ENCODE results near the gene ITGB1. TPM values are rescaled to one million over a fixed set of nuclear protein-coding genes. Genes with fewer than 3 reads are reported as not detected.
"Not testable (repeated sequence)": the region's sequence is repeated elsewhere in the genome, so short reads cannot be mapped to it uniquely, and the experiment has no call there.

Gene ITGB1
- total and polyA plus RNA-seq, 5 experiments from 2014 or later = 26.1 to 107 (median 34.2) TPM

DNA sequence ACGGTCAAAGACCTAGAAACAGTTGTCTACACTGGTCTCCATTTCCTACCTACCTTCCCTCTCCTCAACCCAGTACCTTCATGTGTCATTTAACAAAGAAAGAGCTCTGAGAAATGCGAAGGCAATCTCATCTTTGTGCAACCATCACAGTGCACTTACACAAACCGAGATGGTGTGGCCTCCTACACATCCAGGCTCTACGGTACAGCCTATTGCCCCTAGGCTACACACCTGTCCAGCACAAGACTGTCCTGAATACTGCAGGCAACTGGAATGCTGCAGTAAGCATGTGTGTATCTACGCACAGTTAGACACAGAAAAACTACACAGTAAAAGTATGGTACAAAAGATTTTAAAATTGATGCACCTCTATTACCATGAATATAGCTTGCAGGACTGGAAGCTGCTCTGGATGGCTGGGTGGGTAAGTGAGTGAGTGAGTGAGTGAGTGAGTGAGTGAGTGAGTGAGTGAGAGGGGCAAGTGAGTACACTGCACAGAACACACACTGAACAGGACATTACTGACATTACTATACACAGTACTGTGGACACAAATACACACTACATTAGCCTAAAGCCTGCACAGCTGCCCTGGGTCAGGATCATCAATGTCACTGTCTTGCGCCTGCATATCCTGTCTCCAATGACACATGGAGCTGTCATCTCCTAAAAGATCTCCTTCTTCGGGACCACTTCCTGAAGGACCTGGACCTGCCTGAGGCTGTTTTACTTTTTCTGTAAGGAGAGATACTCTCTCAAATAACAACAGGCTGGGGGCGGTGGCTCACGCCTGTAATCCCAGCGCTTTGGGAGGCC is 18.5 kb downstream of the ITGB1 start:
- Mint-ChIP-seq H3K36me3 (peaks cover 0 to 16% (median 7%) of the 10 kb centered on the region in 3 donors), H3K4me3 (peak overlapping the region in 1 of 10 donors; percentile 21), H3K27ac (peak overlapping the region in 3 of 10 donors; percentile 12 to 36 (median 33)), H3K9me3 (no peaks in the 10 kb centered on the region), H3K4me1 (peaks cover 22 to 73% (median 43%) of the 10 kb centered on the region in 4 donors), H3K27me3 (no peaks in the 10 kb centered on the region)
- ATAC-seq = no peak
- POLR2A ChIA-PET = no interaction called here
- no peak for DNase-seq

DNA sequence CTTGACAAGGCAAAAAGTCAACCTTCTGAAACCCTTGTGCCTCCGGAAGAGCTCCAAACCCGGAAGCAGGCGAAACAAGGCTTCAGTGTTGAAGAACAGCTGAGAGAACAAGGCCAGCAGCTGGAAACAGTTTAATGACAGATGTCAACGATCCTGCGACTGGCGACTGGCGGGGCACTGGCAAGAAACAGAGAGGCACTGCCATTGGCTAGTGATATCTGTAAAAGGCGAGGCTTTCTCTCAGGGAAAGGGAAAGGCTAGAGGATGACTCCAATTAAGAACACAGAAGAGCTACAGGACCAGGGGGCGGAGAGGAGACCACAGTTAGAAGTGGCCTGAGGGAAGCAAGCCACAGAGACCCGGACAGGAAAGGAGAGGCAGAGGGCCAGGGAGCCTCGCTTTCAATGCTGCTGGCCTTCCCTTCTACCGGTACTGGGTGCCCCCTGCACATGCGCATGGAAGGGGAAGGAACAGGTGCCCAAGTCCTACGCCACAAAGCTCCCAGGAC is 19.4 kb downstream of the ITGB1 start:
- POLR2A ChIA-PET = no interaction called here
- DNase-seq (no peak), ATAC-seq (no peak)
- Mint-ChIP-seq H3K4me3 (peak overlapping the region in 4 of 10 donors; percentile 3 to 41 (median 22)), H3K27ac (peak overlapping the region in 4 of 10 donors; percentile 22 to 42 (median 34)), H3K9me3 (no peaks in the 10 kb centered on the region), H3K27me3 (no peaks in the 10 kb centered on the region), H3K36me3 (peaks cover 0 to 19% (median 4%) of the 10 kb centered on the region in 3 donors), H3K4me1 (peaks cover 19 to 64% (median 38%) of the 10 kb centered on the region in 4 donors)

DNA sequence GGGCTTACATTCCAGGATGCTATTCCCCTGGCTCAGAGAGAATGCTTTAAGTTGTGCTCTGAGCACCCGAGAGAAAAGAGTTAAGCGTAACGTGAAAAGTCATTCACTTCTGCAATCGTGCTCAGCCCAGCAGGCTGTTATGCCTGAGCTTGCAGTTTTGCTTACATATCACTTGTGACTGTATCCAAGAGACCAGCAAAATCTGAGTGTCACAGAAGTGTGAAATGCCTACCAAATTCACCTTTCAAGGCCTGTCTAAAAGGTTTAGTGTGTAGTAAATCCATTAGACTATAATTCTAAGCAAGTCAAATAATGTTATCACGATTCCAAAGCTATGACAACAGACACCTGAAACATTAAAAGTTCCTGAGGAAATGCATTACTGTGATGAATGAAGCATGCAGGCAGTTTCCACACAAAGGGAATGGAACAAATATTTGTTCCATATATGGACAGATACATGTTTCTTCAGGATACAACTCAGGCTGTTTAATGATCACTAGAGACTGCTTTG is 20.1 kb downstream of the ITGB1 start:
- DNase-seq = no peak
- H3K9me3 Mint-ChIP-seq = no peaks in the 10 kb centered on the region
- H3K27me3 Mint-ChIP-seq = no peaks in the 10 kb centered on the region
- H3K4me1 Mint-ChIP-seq = peaks cover 14 to 60% (median 34%) of the 10 kb centered on the region in 4 donors
- H3K36me3 Mint-ChIP-seq = peaks cover 0 to 25% (median 4%) of the 10 kb centered on the region in 3 donors
- POLR2A ChIA-PET = no interaction called here
- no peak overlapping the region for H3K4me3 Mint-ChIP-seq
- no peak for ATAC-seq
- peak overlapping the region in 3 of 10 donors; percentile 10 to 42 (median 33) for H3K27ac Mint-ChIP-seq

DNA sequence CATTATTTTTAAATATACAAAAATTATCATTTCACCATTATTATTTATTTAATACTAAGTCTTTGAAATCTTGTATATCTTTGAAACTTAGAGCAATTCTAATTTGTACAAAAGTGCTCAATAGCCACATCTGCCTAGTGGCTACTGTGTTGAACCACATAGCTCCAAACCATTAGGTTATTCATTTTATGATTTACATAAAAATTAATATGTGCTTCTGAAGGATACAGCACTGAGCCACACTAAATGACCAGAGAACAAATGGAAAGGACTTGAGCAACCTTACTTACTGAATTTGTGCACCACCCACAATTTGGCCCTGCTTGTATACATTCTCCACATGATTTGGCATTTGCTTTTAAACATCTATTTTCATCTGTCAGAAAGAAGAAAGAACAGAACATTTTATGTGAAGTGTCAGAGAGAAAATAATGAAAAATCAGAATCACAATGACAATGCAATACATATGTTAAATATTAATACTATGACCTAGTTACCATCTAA is 25.8 kb downstream of the ITGB1 start:
- H3K4me1 Mint-ChIP-seq = peaks cover 5 to 36% (median 10%) of the 10 kb centered on the region in 4 donors
- ATAC-seq (no peak), DNase-seq (no peak)
- H3K27me3 Mint-ChIP-seq = no peaks in the 10 kb centered on the region
- no peaks in the 10 kb centered on the region for H3K9me3 Mint-ChIP-seq
- peaks cover 5 to 54% (median 21%) of the 10 kb centered on the region in 3 donors for H3K36me3 Mint-ChIP-seq
- peak overlapping the region in 1 of 10 donors; percentile 76 for H3K27ac Mint-ChIP-seq
- POLR2A ChIA-PET = no interaction called here
- no peak overlapping the region for H3K4me3 Mint-ChIP-seq

DNA sequence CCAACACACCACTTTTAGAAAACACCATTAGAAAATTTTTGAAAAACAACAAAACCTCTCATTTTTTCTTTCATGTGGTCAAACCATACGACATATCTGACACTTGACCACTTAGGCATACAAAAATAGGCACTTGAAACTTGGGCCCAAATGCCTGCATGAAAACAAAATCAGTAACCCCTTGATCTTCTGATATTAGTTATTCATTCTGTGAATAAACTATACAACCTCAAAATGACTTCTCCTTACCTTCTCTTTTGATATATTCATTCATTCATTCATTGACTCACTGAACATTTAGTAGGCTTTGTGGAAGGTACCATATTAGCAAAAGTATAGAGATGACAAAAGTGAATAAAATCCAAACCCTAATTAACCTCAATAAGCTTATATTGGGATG is 26.4 kb downstream of the ITGB1 start:
- no peaks in the 10 kb centered on the region for H3K9me3 Mint-ChIP-seq
- peak overlapping the region in 3 of 10 donors; percentile 16 to 55 (median 52) for H3K27ac Mint-ChIP-seq
- ATAC-seq = no peak
- H3K36me3 Mint-ChIP-seq = peaks cover 12 to 61% (median 27%) of the 10 kb centered on the region in 3 donors
- POLR2A ChIA-PET = no interaction called here
- no peaks in the 10 kb centered on the region for H3K27me3 Mint-ChIP-seq
- no peak for DNase-seq
- no peak overlapping the region for H3K4me3 Mint-ChIP-seq
- peaks cover 5 to 36% (median 10%) of the 10 kb centered on the region in 4 donors for H3K4me1 Mint-ChIP-seq

DNA sequence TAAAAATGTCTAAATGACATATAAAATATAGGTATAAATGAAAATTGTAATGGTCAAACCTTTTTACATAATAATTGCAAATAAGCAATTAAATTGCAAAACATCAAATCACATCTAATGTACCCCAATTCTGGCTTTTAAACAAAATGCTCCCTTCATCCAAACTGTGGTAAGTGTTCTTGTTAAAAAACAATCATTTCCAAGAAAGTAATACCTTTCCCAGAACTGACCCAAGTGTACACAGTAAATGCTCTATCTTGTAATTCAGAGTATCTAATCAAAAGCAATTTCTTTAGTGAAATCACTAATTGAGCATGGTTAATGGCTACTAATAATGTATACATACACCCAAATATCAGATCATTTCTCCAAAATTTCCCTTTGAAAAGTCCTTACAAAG is 28.0 kb downstream of the ITGB1 start:
- no peak overlapping the region for H3K4me3 Mint-ChIP-seq
- peak overlapping the region in 1 of 10 donors; percentile 5 for H3K27ac Mint-ChIP-seq
- ATAC-seq = no peak
- no peaks in the 10 kb centered on the region for H3K27me3 Mint-ChIP-seq
- POLR2A ChIA-PET = no interaction called here
- no peak for DNase-seq
- H3K4me1 Mint-ChIP-seq = peaks cover 3 to 32% (median 10%) of the 10 kb centered on the region in 4 donors
- no peaks in the 10 kb centered on the region for H3K9me3 Mint-ChIP-seq
- peaks cover 21 to 63% (median 42%) of the 10 kb centered on the region in 3 donors for H3K36me3 Mint-ChIP-seq

DNA sequence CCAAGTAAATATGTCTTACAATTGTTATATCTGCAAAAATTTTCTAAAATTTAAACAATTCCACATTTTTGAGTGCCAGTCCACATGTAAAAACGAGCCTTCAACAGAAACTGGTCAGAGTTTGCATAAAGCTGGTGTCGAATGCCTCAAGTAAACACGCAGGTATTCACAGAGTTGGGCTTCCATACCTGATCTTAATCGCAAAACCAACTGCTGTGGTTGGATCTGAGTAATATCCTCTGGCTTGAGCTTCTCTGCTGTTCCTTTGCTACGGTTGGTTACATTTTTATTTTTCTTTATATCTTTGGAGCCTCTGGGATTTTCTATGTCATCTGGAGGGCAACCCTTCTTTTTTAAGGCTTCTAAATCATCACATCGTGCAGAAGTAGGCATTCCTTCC is 28.4 kb downstream of the ITGB1 start:
- no peaks in the 10 kb centered on the region for H3K9me3 Mint-ChIP-seq
- H3K36me3 Mint-ChIP-seq = peaks cover 21 to 62% (median 43%) of the 10 kb centered on the region in 3 donors
- DNase-seq (no peak), ATAC-seq (no peak)
- no peaks in the 10 kb centered on the region for H3K27me3 Mint-ChIP-seq
- H3K4me1 Mint-ChIP-seq = peaks cover 3 to 28% (median 10%) of the 10 kb centered on the region in 4 donors
- POLR2A ChIA-PET = no interaction called here
- peak overlapping the region in 1 of 10 donors; percentile 11 for H3K27ac Mint-ChIP-seq
- peak overlapping the region in 1 of 10 donors; percentile 15 for H3K4me3 Mint-ChIP-seq

DNA sequence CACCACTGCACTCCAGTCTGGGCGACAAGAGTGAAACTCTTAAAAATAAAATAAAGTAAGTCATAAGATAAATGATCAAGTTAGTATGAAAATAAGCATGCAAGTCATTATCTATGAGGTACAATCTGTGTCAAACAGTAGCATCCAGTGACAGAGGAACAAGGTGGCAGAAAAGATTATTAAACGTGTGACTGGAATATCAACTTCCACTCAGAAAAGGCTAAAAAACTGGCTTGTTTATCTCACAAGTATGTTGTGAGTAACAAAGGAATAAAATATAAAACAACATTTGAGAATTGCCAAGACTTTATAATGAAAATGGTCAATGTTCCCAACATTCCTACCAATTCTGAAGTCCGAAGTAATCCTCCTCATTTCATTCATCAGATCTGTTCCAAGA is 30.3 kb downstream of the ITGB1 start:
- Mint-ChIP-seq H3K27me3 (no peaks in the 10 kb centered on the region), H3K4me3 (no peak overlapping the region), H3K27ac (peak overlapping the region in 1 of 10 donors; percentile 79), H3K4me1 (peaks cover 3 to 32% (median 9%) of the 10 kb centered on the region in 4 donors), H3K36me3 (peaks cover 27 to 67% (median 44%) of the 10 kb centered on the region in 3 donors), H3K9me3 (no peaks in the 10 kb centered on the region)
- POLR2A ChIA-PET = no interaction called here
- ATAC-seq (no peak), DNase-seq (no peak)

DNA sequence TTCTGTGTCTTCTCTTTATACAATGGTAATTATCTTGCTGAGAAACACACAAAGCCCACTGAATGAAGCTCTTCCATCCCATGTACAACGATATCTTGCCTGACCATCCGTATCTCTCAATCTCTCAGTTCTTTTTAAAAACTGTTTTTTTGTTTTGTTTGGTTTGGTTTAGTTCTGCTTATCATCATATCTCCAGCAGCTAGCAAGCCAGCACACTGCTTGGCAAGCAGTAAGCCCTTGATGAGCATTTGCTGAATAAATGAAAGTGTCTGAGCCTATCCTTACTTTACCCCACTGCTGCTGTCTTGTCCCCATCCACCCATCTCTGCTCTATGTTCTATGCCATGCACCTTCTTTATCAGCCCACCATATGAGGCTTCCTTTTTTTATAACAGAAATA is 34.2 kb downstream of the ITGB1 start:
- no peaks in the 10 kb centered on the region for H3K9me3 Mint-ChIP-seq
- no peak for DNase-seq
- H3K4me3 Mint-ChIP-seq = no peak overlapping the region
- peaks cover 0 to 20% (median 3%) of the 10 kb centered on the region in 4 donors for H3K4me1 Mint-ChIP-seq
- peak overlapping the region in 4 of 10 donors; percentile 12 to 76 (median 56) for H3K27ac Mint-ChIP-seq
- H3K36me3 Mint-ChIP-seq = peaks cover 30 to 86% (median 56%) of the 10 kb centered on the region in 3 donors
- no peaks in the 10 kb centered on the region for H3K27me3 Mint-ChIP-seq
- ATAC-seq = no peak
- POLR2A ChIA-PET = no interaction called here

DNA sequence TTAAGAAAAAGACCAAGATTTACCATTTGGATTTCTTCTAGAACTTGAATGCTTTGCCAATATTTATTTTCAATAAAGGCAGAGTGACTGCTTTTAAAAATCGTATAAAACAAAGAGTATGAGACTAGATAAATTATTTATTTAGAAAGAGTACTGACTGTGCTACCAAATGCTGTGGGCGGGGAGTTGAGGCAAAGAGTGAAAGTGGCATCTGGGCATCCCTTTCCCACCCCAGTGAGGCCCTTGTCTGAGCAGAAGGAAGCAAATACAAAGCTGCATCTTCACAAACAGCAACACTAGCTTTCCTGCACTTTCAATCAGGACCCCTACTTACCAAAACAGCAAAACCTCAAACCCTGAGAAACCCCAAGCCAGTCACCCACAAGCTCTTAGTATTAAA is 34.9 kb downstream of the ITGB1 start:
- no peak for ATAC-seq
- no peak for DNase-seq
- H3K4me1 Mint-ChIP-seq = peaks cover 0 to 17% (median 1%) of the 10 kb centered on the region in 4 donors
- H3K27ac Mint-ChIP-seq = peak overlapping the region in 3 of 10 donors; percentile 44 to 48 (median 47)
- no peaks in the 10 kb centered on the region for H3K27me3 Mint-ChIP-seq
- H3K4me3 Mint-ChIP-seq = no peak overlapping the region
- H3K36me3 Mint-ChIP-seq = peaks cover 32 to 85% (median 52%) of the 10 kb centered on the region in 3 donors
- POLR2A ChIA-PET = no interaction called here
- H3K9me3 Mint-ChIP-seq = no peaks in the 10 kb centered on the region

DNA sequence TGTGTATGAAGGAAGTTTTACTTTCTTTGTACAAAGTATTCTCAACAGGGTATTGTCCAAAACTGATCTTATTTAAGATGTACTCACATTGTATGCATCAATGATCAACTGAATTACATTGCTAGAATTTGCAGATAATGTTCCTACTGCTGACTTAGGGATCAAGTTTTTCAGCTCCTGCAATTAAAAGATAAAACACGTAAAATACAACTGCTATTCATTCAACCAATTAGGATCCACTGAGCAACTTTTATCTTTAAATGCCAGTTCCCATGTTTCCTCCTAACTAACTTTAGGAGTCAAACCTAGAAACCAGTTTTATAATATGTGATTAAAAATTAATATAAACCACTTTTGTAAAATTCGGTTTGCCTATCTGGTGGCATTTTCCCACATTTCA is 35.9 kb downstream of the ITGB1 start:
- Mint-ChIP-seq H3K4me3 (no peak overlapping the region), H3K27ac (no peak overlapping the region), H3K36me3 (peaks cover 29 to 84% (median 51%) of the 10 kb centered on the region in 3 donors)

DNA sequence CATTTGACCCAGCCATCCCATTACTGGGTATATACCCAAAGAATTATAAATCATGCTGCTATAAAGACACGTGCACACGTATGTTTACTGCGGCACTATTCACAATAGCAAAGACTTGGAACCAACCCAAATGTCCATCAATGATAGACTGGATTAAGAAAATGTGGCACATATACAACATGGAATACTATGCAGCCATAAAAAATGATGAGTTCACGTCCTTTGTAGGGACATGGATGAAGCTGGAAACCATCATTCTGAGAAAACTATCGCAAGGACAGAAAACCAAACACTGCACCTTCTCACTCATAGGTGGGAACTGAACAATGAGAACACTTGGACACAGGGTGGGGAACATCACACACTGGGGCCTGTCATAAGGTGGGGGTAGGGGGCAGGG is 40.2 kb downstream of the ITGB1 start:
- H3K27ac Mint-ChIP-seq, H3K27me3 Mint-ChIP-seq, DNase-seq, POLR2A ChIA-PET, H3K4me3 Mint-ChIP-seq, H3K9me3 Mint-ChIP-seq, H3K4me1 Mint-ChIP-seq, ATAC-seq: not testable (repeated sequence)
- H3K36me3 Mint-ChIP-seq = peaks cover 23 to 88% (median 58%) of the 10 kb centered on the region in 3 donors

More for the DNA sequence above, 35.9 kb downstream of the ITGB1 start:
- DNase-seq (no peak), ATAC-seq (no peak)
- POLR2A ChIA-PET = no interaction called here
- Mint-ChIP-seq H3K9me3 (no peaks in the 10 kb centered on the region), H3K4me1 (peaks cover 0 to 17% (median 1%) of the 10 kb centered on the region in 4 donors), H3K27me3 (no peaks in the 10 kb centered on the region)
